ENCODE results near the gene CLDND1. TPM values are rescaled to one million over a fixed set of nuclear protein-coding genes. Genes with fewer than 3 reads are reported as not detected.

The CLDND1 gene
- total and polyA plus RNA-seq, 5 donors from 2014 or later, result 193 to 320 (median 266) TPM

- H3K4me1 ChIP-seq (ENCODE audit: control insufficient read depth, insufficient read depth, low read length, poor library complexity, severe bottlenecking), result peaks cover 16% of the 10 kb centered on the region
- Mint-ChIP-seq H3K27ac (no peak overlapping the region), H3K4me1 (peaks cover 12 to 48% (median 27%) of the 10 kb centered on the region in 4 donors), H3K27me3 (peaks cover 8% of the 10 kb centered on the region), H3K9me3 (peaks cover 0 to 1% (median 0%) of the 10 kb centered on the region in 7 donors), H3K36me3 (no peaks in the 10 kb centered on the region), H3K4me3 (peak overlapping the region in 3 of 4 donors; percentile 33 to 88 (median 76))
- H3K9me3 ChIP-seq (ENCODE audit: control insufficient read depth in 2 of 2, low read length in 2 of 2), result no peaks in the 10 kb centered on the region
- peak overlapping the region; percentile 94 for H3K4me3 ChIP-seq (ENCODE audit: low read depth, low read length)
- H3K36me3 ChIP-seq (ENCODE audit: control insufficient read depth, insufficient read depth, low read length), result peaks cover 2% of the 10 kb centered on the region
- DNase-seq (peak in 1 of 3 donors; percentile 63), ATAC-seq (ENCODE audit: low read depth in 2 of 2) (no peak)
- H3K27ac ChIP-seq (ENCODE audit: insufficient read depth, low read length, poor library complexity, severe bottlenecking), result peak overlapping the region; percentile 19
- no peaks in the 10 kb centered on the region for H3K27me3 ChIP-seq (ENCODE audit: control insufficient read depth, insufficient read depth, low read length)
Measured at GRCh38 chr3:98534168-98534567, 11.5 kb upstream of the CLDND1 start.

- H3K27ac Mint-ChIP-seq, result peak overlapping the region in 1 of 3 donors; percentile 38
- no peaks in the 10 kb centered on the region for H3K36me3 Mint-ChIP-seq
Measured at GRCh38 chr3:98532709-98533571, 10.2 kb upstream of the CLDND1 start.

GRCh38 chr3:98532275-98532637 lies 9.6 kb upstream of the CLDND1 start:
- Mint-ChIP-seq H3K36me3 (no peaks in the 10 kb centered on the region), H3K4me1 (peaks cover 11 to 48% (median 27%) of the 10 kb centered on the region in 4 donors), H3K27me3 (peaks cover 8% of the 10 kb centered on the region), H3K9me3 (peaks cover 0 to 1% (median 0%) of the 10 kb centered on the region in 7 donors), H3K27ac (peak overlapping the region in 1 of 3 donors; percentile 26), H3K4me3 (peak overlapping the region in 3 of 4 donors; percentile 62 to 88 (median 63))
- peaks cover 16% of the 10 kb centered on the region for H3K4me1 ChIP-seq (ENCODE audit: control insufficient read depth, insufficient read depth, low read length, poor library complexity, severe bottlenecking)
- H3K27me3 ChIP-seq (ENCODE audit: control insufficient read depth, insufficient read depth, low read length), result no peaks in the 10 kb centered on the region
- peaks cover 2% of the 10 kb centered on the region for H3K36me3 ChIP-seq (ENCODE audit: control insufficient read depth, insufficient read depth, low read length)
- DNase-seq (no peak), ATAC-seq (ENCODE audit: low read depth in 2 of 2) (no peak)
- H3K4me3 ChIP-seq (ENCODE audit: low read depth, low read length), result peak overlapping the region; percentile 94
- H3K9me3 ChIP-seq (ENCODE audit: control insufficient read depth in 2 of 2, low read length in 2 of 2), result no peaks in the 10 kb centered on the region
- peak overlapping the region; percentile 38 for H3K27ac ChIP-seq (ENCODE audit: insufficient read depth, low read length, poor library complexity, severe bottlenecking)

More at GRCh38 chr3:98532709-98533571, 10.2 kb upstream of the CLDND1 start:
- Histone ChIP-seq H3K4me3 (ENCODE audit: low read depth, low read length) (peak overlapping the region; percentile 94), H3K27me3 (ENCODE audit: control insufficient read depth, insufficient read depth, low read length) (no peaks in the 10 kb centered on the region), H3K9me3 (ENCODE audit: control insufficient read depth in 2 of 2, low read length in 2 of 2) (no peaks in the 10 kb centered on the region), H3K4me1 (ENCODE audit: control insufficient read depth, insufficient read depth, low read length, poor library complexity, severe bottlenecking) (peaks cover 16% of the 10 kb centered on the region), H3K27ac (ENCODE audit: insufficient read depth, low read length, poor library complexity, severe bottlenecking) (peak overlapping the region; percentile 38), H3K36me3 (ENCODE audit: control insufficient read depth, insufficient read depth, low read length) (peaks cover 2% of the 10 kb centered on the region)
- no peak for DNase-seq
- peak overlapping the region; percentile 21 to 88 (median 62) for H3K4me3 Mint-ChIP-seq
- no peak for ATAC-seq (ENCODE audit: low read depth in 2 of 2)
- peaks cover 11 to 48% (median 27%) of the 10 kb centered on the region in 4 donors for H3K4me1 Mint-ChIP-seq
- peaks cover 0 to 1% (median 0%) of the 10 kb centered on the region in 7 donors for H3K9me3 Mint-ChIP-seq
- peaks cover 8% of the 10 kb centered on the region for H3K27me3 Mint-ChIP-seq

- Mint-ChIP-seq H3K36me3 (no peaks in the 10 kb centered on the region), H3K27me3 (peaks cover 8% of the 10 kb centered on the region), H3K9me3 (peaks cover 0 to 1% (median 0%) of the 10 kb centered on the region in 7 donors), H3K4me3 (peak within 1 kb of the TSS; percentile 63 to 88 (median 66)), H3K27ac (peak within 1 kb of the TSS in 2 of 3 donors; percentile 26 to 44), H3K4me1 (peaks cover 7 to 43% (median 24%) of the 10 kb centered on the region in 4 donors)
- ATAC-seq (ENCODE audit: low read depth in 2 of 2), result peak in 1 of 2 donors; percentile 48
- peaks cover 1% of the 10 kb centered on the region for H3K36me3 ChIP-seq (ENCODE audit: control insufficient read depth, insufficient read depth, low read length)
- H3K27ac ChIP-seq (ENCODE audit: insufficient read depth, low read length, poor library complexity, severe bottlenecking), result peak within 1 kb of the TSS; percentile 38
- no peaks in the 10 kb centered on the region for H3K9me3 ChIP-seq (ENCODE audit: control insufficient read depth in 2 of 2, low read length in 2 of 2)
- H3K4me1 ChIP-seq (ENCODE audit: control insufficient read depth, insufficient read depth, low read length, poor library complexity, severe bottlenecking), result peaks cover 15% of the 10 kb centered on the region
- H3K4me3 ChIP-seq (ENCODE audit: low read depth, low read length), result peak within 1 kb of the TSS; percentile 94
- H3K27me3 ChIP-seq (ENCODE audit: control insufficient read depth, insufficient read depth, low read length), result no peaks in the 10 kb centered on the region
- peak in 1 of 3 donors; percentile 69 for DNase-seq
Measured at GRCh38 chr3:98531622-98532274, 9.0 kb upstream of the CLDND1 start, which contains the start of gene GPR15. TSS of gene GPR15 (plus strand) at chr3:98531978. CDS start at chr3:98532034, 56 bp downstream.

- Mint-ChIP-seq H3K4me3 (peak overlapping the region in 1 of 4 donors; percentile 88), H3K36me3 (no peaks in the 10 kb centered on the region), H3K27ac (no peak overlapping the region), H3K27me3 (peaks cover 8% of the 10 kb centered on the region), H3K9me3 (peaks cover 0 to 1% (median 0%) of the 10 kb centered on the region in 7 donors), H3K4me1 (peaks cover 6 to 40% (median 23%) of the 10 kb centered on the region in 4 donors)
- H3K27me3 ChIP-seq (ENCODE audit: control insufficient read depth, insufficient read depth, low read length), result no peaks in the 10 kb centered on the region
- ATAC-seq (ENCODE audit: low read depth in 2 of 2) (no peak), DNase-seq (no peak)
- H3K36me3 ChIP-seq (ENCODE audit: control insufficient read depth, insufficient read depth, low read length), result no peaks in the 10 kb centered on the region
- no peak overlapping the region for H3K27ac ChIP-seq (ENCODE audit: insufficient read depth, low read length, poor library complexity, severe bottlenecking)
- H3K4me1 ChIP-seq (ENCODE audit: control insufficient read depth, insufficient read depth, low read length, poor library complexity, severe bottlenecking), result peaks cover 9% of the 10 kb centered on the region
- no peaks in the 10 kb centered on the region for H3K9me3 ChIP-seq (ENCODE audit: control insufficient read depth in 2 of 2, low read length in 2 of 2)
- peak overlapping the region; percentile 94 for H3K4me3 ChIP-seq (ENCODE audit: low read depth, low read length)
Measured at GRCh38 chr3:98530676-98531075, 8.0 kb upstream of the CLDND1 start.

- H3K36me3 ChIP-seq (ENCODE audit: control insufficient read depth, insufficient read depth, low read length), result no peaks in the 10 kb centered on the region
- H3K4me3 Mint-ChIP-seq, result no peak overlapping the region
- peaks cover 8% of the 10 kb centered on the region for H3K27me3 Mint-ChIP-seq
- peaks cover 6 to 44% (median 26%) of the 10 kb centered on the region in 4 donors for H3K4me1 Mint-ChIP-seq
- H3K27ac Mint-ChIP-seq, result peak overlapping the region in 1 of 3 donors; percentile 34
- DNase-seq (no peak), ATAC-seq (ENCODE audit: low read depth in 2 of 2) (no peak)
- peaks cover 12% of the 10 kb centered on the region for H3K4me1 ChIP-seq (ENCODE audit: control insufficient read depth, insufficient read depth, low read length, poor library complexity, severe bottlenecking)
- no peaks in the 10 kb centered on the region for H3K27me3 ChIP-seq (ENCODE audit: control insufficient read depth, insufficient read depth, low read length)
- H3K9me3 ChIP-seq (ENCODE audit: control insufficient read depth in 2 of 2, low read length in 2 of 2), result no peaks in the 10 kb centered on the region
- H3K4me3 ChIP-seq (ENCODE audit: low read depth, low read length), result peak overlapping the region; percentile 94
- peaks cover 0 to 1% (median 0%) of the 10 kb centered on the region in 7 donors for H3K9me3 Mint-ChIP-seq
- H3K36me3 Mint-ChIP-seq, result no peaks in the 10 kb centered on the region
- H3K27ac ChIP-seq (ENCODE audit: insufficient read depth, low read length, poor library complexity, severe bottlenecking), result no peak overlapping the region
Measured at GRCh38 chr3:98529856-98530459, 7.3 kb upstream of the CLDND1 start.

Measured in CD4-positive, CD25-positive, alpha-beta regulatory T cell (primary cell).